Central memory CD4-positive, alpha-beta T cell (primary cell): ENCODE data around the gene RPTOR.
A peak's percentile ranks its signal among the peaks of the same experiment; 100 is the strongest.

Source experiments
- DNase-seq: peaks from one replicate; pipeline ENCODE4 v3.0.0; 2022

Gene RPTOR

DNA sequence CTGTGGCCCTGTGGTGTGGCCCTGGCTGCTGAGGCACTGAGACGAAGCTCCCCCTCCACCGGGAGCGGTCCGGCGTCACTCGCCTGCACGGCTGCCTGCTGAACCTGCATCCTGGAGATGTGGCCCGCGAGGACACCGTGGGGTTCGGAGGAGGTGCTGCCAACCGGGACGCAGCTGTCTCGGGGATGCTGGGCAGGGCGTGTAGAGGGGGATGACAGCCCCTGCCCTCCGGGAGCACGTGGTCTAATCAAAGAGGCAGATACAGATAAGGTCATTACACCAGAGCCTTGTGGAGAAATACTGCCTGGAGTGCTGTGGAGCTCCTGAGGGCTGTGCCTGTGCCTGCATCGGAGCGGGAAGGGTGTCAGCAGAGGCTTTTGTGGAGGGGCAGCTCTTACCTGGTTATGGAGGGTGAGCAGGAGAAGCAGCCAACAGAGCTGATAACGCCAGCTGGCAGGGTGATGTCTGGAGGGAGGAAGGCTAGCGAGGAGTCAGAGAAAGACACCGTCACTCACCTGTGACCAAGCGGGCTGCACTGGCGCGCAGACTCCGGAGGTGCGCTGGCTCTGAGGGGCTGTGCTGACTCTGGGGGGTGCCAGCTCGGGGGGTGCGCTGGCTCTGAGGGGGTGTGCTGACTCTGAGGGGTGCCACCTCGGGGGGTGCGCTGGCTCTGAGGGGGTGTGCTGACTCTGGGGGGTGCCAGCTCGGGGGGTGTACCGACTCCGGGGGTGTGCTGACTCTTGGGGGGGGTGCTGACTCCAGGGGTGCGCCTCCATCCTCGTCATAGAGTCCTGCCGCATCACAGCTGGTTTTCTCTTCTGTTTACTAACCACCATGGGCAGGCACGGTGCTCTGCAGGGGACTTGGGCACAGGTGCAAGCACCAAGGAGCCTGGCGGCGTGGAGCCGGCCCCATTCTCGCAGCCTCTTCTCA lies 342.3 kb downstream of the RPTOR start:
- no peak for DNase-seq

DNA sequence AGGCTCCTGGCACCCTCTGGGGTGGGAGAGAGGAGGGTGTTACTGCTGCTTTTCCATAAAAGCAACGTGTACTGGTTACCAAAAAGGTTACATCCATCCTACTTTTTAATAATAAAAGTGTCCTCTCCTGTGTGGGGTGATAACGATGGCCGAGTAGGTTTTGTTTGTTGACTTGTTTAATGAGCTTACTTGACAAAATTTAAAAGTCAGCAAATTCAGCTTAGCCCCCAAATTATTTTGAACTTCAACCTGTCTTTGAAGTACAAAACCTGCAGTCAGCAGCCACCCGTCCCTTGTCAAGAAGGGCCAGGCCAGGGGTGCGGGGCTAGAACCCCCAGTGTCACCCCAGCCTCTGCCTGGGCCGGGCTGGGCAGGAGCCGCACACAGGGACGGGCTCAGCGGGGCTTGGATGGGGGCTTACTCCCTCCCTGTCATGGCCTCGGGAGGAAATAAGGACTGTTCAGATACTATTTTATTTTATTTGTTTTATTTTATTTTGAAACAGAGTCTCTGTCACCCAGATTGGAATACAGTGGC lies 343.1 kb downstream of the RPTOR start:
- no peak for DNase-seq

DNA sequence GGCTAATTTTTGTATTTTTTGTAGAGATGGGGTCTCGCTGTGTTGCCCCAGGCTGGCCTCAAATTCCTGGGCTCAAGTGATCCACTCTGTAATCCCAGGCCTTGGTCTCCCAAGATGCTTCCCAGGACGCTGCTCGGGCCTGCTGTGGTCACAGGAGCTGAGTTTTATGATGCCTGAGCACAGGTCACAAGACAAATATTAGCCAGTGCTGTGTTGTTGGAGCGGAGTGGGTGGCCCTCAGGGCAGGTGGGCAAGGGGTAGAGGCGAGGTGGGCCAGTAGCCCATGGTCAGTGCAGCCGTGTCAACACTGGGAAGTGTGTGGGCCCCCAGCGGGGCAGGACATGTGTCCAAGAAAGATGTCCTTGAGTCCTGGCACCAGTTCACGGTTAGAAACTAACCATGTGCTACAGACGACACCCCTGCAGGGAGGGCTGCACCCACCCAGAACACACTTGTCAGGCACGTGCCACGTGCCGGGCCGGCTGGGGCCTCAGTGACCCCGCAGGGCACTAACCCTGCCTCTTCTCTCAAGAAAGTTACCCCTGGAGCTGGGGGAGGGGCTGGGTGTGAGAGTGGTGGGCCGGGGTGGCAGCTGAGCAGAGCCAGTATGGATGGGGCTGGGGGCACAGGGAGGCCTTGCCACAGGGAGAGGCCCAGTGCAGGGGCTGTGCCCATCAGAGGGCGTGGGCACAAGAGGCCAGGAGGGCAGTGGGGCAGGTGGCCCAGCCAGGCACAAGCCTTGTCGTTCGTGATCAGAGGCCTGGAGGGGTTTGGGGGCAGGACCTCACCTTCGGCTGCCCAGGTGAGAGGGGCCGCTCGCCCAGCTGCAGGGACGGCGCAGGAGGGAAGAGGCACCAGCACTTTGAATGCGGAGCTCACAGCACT lies 343.9 kb downstream of the RPTOR start:
- no peak for DNase-seq

DNA sequence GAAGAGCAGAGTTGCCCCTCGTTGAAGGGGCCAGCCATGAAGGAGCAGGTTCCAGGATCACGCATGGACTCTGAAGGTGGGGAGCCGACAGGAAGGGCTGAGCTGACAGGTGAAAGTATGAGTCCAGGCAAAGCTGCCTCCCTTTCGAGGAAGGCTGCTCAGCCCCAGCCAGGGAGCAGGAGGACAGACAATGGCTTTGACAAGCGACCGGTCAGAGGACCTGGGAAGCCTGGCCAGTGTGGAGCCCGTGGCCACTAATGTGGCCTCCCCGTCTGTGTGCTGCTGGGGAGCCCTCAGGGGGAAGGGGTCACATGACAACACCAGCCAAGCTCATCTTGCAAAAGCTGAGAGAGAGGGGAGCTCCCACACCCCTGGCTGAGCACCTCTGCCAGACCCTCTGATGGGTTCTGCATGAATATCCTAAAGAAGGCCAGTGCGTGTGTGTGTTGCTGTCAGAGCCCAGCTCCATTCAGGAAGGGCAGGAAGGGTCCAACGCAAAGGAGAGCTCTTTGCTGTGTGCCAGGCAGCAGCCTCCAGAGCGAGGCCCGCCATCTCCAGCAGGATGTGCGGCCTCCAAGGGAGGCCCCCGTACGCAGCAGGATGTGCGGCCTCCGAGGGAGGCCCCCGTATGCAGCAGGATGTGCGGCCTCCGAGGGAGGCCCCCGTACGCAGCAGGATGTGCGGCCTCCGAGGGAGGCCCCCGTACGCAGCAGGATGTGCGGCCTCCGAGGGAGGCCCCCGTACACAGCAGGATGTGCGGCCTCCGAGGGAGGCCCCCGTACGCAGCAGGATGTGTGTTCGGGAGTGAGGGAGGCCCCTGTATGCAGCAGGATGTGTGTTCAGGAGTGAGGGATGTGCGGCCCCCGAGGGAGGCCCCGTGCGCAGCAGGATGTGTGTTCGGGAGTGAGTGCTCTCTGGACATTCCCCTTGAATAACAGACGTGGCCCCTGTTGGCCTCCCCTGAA lies 344.9 kb downstream of the RPTOR start:
- peak; percentile 37 for DNase-seq

DNA sequence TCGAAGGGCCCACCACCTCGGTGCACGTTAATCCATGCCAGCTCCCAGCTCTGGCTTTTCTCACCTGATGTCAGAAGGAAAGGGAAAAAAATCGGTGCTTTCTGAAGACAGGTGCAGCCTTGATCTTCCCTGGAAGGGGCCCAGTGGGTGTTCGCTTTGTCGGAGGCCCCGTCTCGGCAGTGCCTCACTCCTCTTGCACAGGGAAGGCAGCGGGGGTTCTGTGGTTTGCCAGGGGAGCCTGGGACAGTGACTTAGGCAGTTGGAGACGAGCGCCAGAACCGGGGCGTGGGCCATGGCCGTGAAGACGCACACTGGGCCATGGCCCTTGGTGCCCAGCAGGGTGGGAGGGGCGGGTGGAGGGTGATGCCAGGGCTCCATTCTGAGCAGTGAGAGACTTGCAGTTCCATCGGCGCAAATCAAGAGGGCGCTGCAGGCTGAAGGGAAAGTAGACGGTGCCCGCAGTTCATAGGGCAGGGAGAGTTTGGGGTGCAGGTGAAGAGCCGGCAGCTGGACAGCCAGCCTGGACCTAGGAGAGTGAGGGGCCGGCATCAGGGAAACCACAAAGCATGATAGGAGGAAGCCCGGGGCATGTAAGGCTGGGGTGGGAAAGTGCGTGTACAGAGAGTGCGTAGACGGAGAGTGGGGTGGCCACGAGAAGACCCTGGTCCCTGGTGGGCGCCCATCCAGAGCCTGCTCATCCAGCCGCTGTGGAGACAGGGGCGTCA lies 345.7 kb downstream of the RPTOR start:
- no peak for DNase-seq

DNA sequence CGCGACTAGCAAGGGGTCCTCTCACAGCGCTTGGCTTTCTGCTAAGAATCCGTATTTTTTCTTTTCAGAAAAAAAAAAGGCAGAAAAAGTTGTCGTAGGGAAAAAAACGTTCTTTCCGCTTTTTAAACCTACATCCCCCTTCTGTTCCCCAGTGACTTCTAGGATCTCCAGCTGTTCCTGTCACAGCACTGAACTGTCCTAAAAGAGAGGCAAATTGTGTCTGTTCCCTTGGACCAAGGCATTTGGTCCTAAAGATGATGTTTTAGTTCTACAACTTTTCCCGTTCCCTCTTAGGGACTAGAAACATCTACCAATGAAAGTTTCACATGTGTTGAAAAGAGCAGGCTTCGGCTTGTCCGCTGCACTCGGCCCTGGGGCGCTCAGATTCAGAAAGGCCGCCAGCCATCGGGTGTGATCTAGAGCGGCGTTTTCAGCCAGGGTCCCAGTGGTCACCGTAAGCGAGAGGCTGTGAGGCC lies 346.3 kb downstream of the RPTOR start:
- no peak for DNase-seq

DNA sequence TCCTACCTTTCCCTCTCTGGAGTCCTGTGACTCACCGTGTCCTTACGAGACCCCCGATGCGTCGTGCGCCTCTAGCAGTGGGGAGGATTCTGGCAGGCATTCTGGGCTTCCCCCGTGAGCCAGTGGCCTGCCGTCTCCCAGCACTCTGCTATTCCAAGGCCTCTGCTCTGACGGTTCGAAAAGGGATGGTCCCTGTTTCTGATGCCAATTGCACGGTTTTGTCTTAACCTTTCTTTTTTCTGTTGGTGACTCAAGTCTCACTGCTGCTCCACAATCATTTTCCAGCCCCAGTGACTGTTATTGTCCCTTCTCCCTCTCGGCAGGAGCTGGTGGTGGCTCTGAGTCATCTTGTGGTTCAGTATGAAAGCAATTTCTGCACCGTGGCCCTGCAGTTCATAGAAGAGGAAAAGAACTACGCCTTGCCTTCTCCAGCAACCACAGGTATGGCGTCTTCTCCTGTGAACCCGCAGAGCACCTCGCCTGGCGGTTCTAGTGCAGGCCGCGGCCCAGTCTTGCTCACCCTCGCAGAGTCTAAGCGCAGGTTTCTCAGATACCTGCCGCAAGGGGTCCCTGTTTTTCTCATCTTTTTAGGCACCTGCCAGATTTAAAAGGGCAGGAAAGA lies 346.9 kb downstream of the RPTOR start:
- peak; percentile 86 for DNase-seq

DNA sequence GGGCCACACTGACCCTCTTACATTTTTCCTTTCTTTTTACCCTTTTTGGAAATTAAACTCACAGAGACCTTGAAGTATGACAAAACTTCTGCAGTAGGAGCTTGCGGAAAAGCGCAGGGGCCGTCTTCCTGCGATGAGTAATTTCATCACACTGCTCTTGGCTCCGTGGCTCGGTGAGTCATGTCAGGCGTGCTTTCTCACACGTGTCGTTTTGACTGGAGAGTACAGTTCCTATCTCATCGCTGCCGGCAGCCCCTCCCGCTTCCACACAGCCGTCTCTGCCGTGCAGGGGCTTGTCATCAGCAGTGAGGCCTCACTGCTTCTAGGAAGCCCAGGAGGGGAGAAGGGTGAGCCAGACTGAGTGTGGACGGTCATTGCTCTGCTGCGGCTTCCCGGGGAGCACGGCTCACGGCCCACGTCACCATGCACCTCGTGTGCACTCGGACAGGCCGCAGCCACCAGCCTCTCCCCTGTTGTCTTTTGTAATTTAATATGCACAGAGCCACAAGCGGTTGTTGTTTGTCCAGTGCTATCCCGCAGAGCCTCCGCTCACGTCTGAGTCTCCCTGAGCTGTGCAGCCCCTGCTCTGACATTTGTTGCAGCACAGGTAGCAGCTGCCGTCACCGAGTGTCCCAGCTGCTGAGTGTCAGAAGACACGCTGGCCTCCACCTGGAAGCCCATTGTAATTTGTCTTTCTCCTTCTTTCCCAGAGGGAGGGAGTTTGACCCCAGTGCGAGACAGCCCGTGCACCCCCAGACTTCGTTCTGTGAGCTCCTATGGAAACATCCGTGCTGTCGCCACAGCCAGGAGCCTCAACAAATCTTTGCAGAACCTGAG lies 347.6 kb downstream of the RPTOR start:
- DNase-seq, result peak; percentile 85

DNA sequence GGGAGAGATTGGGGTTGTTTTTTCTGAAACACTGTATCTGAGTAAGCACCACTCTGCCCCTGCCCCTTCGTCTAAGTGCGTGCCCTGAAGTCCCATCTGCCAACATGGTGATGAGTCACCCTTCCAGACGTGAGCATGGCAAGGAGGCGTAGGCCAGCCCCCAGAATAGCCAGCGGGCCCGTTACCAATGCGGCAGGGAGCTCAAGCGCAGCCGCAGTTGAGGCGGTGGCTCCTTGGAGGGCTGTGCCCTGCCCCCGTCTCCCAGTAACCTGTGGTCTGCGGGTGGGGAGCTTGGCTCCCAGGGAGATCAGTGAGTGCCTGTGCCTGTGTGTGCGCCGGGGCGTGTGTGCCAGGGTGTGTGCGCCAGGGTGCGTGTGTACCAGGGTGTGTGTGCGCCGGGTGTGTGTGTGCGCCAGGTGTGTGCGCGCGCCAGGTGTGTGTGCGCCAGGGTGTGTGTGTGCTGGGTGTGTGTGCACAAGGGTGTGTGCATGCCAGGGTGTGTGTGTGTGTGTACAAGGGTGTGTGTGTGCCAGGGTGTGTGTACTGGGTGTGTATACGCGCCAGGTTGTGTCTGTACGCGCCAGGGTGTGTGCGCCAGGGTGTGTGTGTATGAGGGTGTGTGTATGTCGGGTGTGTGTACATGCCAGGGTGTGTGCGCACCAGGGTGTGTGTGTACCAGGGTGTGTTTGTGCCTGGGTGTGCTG lies 348.4 kb downstream of the RPTOR start:
- peak; percentile 30 for DNase-seq

DNA sequence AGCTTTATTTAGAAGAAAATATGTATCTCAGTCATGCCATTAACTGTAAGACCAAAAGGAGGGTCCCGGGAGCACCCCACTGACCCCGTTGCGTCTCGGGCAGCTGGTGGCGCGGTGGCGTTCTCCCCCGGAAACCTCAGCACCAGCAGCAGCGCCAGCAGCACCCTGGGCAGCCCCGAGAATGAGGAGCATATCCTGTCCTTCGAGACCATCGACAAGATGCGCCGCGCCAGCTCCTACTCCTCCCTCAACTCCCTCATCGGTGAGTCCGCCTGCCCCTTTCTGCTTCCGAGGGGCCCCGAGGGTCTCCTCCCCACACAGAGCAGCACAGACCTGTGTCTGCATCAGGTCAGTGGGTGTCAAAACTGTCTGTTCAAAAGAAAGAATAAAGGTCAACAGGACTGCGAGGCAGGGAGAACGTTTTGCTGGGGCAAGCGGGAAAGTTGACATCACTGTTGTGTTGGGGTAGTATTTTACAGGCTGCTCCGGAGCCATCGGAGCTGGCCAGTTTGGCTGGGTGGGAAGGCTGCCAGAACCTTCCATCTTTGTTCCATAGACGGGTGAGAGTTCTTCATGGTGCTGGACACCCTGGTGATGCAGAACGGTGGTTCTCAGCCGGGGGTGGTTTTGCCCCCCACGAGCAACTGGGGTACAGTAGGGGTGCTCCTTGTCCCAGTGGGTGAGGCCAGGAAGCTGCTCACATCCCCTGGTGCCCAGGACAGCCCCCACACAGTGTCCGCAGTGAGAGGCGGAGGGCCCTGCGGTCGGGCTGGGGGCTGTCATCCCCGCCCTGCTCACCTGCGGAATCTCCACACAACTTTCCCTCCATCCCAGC lies 349.2 kb downstream of the RPTOR start:
- no peak for DNase-seq

DNA sequence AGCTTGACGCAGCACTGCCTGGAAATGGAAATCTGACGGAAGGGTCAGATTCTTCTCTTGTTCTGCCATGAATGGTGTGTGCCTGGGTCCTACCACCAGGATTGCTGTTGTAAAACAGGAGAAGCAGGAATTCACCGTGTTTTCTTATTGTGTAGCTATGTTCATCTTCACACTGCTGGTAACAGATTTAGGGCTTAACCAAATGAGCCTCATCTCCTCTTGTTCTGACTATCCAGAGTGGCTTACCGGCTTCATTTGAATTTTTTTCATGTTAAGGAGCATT lies 349.7 kb downstream of the RPTOR start:
- DNase-seq, result no peak

DNA sequence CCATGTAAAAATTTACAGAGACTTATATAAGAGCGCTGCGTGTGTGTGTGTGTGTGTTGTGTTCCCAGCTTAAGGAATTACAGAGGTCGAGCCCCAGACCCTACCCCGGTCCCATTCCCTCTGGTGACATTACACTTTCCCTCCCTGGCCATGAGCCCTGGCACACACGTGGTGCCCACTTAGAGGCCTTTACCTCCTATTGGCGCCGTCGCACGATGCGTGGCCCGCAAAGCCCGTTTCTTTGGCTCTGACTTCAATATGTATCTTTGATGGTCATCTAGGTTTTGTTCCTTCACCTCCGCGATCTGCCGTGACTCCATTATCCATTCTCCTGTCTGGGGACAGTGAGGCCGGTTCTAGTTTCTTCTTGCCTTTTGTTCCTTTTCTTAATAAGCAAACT lies 350.1 kb downstream of the RPTOR start:
- no peak for DNase-seq

DNA sequence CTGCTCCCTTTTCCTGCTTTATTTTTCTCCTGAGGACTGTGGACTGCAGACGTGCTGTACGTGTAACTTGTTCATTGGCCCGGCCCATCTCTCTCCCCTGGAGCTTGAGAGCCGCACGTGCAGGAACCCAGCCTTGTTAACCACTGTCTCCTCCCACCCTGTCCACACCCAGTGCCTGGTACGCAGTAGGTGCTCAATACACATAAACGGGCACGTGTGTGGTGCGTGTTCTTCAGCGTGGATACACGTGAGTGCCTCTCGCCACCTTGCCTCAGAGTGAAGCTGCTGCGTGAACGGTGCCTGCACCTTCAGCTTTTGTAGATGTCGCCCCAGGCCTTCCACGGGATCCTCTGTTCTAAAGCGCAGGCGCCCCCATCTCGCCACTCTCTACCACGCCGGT lies 350.7 kb downstream of the RPTOR start:
- DNase-seq, result no peak

DNA sequence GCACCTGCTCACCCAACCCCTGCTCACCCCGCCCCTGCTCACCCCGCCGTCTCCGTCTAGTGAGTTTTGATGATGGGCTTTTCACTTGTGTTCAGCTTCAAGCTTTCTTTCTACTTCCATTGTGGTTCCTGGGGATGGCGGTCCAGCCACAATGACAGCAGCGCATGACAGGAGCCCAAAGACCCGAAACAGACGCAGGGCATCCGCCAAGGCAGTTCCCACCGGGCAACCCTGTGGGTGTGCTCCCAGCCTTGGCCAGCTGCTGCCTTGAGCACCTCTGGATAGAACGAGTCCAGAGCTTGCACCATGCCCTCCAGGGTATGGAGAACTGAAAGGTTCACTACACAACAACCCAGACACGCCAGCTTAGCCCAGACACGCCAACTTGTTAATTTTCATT lies 354.1 kb downstream of the RPTOR start:
- no peak for DNase-seq

DNA sequence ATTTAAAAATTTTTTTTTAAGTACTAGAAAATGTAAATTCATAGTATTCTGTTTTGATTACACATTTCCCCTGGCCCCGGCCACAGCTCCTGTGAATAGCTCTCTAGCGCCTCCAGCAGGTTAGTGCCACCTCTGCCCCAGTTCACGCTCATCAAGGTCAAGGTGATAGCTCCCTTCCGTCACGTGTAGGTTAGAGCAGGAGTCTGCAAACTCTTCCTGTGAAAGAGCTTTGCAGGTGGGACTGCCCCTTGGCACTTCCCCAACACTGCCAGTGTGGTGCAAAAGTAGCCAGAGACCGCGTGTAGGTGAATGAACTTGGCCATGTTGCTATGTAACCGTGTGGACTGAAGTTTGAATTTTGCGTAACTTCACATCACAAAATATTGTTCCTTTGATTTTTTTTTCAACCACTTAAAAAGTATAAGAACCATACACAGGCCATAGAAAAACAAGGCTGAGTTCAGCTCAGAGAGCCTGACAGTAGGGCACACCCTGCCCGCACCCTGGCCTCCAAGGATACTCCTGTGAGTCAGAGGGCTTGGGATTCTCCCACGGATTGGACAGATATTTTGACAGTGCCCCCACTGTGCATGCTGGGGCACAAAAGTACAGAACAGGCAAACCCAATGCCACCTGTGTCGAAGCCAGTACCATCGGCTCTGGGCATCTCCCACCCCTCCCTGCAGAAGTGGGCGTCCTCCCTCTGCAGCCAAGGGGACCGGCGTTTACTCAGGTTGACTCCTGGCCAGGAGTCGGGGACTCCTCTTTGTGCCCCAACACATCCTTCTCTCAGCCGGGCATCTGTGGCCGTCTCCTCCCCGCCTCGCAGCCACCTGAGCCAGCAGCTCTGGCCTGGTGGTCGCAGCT lies 355.0 kb downstream of the RPTOR start:
- DNase-seq, result peak; percentile 74

DNA sequence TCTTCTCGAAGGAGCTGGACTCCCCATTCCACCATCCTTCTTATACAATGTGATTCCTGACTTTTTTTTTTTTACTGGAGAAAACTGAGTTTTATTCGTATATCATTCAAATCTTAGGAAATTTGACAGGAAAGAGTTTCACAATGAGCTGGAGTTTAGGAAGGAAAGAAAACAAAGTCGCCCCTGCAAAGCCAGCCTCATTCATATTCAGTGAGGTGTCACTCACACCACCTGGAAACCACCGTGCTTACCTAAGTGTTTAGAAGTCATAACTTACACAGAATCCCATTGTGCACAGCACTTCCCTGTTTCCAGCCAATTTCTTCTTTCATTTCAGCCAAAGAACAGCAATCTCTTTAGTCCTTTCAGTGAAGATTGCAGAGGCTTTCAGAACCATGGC lies 356.7 kb downstream of the RPTOR start:
- no peak for DNase-seq

DNA sequence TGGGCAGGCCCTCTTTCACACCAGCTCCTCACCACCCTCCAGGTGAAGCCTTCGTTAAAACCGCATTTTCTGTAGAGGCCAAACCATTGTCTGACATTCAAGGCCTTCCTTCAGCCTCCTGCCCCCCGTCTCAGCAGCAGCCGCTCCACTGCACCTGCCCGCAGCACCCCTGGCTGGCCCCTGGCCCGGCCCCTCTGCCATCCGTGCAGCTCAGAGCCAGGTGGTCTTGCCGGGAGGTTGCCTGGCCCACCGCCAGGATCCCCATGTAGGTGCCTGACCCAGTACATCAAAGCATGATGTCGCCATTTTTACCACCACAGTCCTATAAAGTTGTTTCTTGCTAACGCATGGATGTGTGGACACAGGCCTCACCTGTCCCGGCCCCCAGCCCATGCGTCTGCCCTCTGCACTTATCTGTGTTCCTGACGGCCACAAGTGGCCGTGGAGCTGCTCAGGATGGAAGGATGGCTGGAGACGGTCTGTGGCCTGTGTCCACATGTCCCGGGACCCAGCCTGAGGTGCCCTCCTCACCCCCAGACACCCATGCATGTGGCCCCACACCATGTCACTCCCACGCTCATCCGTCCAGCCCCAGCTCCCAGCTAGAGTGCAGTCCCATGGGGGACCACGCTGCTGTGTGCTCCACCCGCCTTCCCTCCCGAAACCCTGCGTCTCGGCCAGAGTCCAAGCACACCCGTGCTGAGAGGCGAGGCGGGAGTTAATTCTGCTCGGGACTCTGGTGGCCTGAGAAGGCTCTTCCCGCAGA lies 357.7 kb downstream of the RPTOR start:
- DNase-seq, result no peak
